Measurements from ENCODE around the gene ELFN2. TPM values are rescaled to one million over a fixed set of nuclear protein-coding genes. Genes with fewer than 3 reads are reported as not detected.

The ELFN2 gene
- total and polyA plus RNA-seq, 2 of the 13 experiments (the other 11 are each of a cell fraction or from before 2014, with no cell fraction given): 0.01 TPM; not detected in 1

DNA sequence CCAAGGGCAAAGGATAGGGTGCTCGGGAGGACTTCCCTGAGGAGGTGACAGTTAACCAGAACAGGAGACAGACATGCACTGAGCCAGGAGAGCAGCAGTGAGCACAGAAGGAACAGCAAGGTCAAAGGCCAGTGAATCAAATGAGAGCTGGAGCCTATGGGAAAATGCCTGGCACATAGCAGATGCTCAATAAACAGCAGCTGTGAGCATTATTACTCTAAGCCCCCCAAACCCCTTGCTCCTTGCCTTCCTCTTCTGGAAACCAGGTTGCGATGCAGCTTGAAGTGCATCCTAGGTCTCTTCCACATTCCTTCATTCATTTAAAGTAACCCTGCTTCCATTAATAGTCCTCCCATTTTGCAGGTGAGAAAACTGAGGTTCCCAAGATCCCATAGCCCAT, 13.0 kb downstream of the ELFN2 start:
- CTCF ChIA-PET (ENCODE audit: low intra/inter-chr PET ratio, low total read pairs): no interaction called here
- no peaks in the 10 kb centered on the region for H3K79me2 ChIP-seq (ENCODE audit: insufficient read depth, low read length)
- intact Hi-C loops (cut with micrococcal nuclease; ENCODE audit: unreplicated experiment): no loop called here

More for the DNA sequence above, 13.0 kb downstream of the ELFN2 start:
- Histone ChIP-seq H3K27ac (ENCODE audit: extremely low read length, insufficient read depth, low read length) (no peak overlapping the region), H3K9ac (ENCODE audit: insufficient read depth, low read depth, low read length) (no peak overlapping the region), H3K4me2 (ENCODE audit: low read depth, low read length) (no peak overlapping the region), H3K36me3 (replicated peaks in 1 of 2; ENCODE audit: control insufficient read depth in 1 of 2, insufficient read depth in 2 of 2, low read length in 2 of 2) (no peaks in the 10 kb centered on the region), H4K20me1 (ENCODE audit: insufficient read depth, low read length) (no peaks in the 10 kb centered on the region), H3K9me3 (ENCODE audit: low read length) (no peaks in the 10 kb centered on the region), H3K4me3 (replicated peaks in 1 of 3; ENCODE audit: insufficient read depth in 1 of 3, low read depth in 2 of 3, low read length in 3 of 3) (no peak overlapping the region), H2AFZ (ENCODE audit: low read length) (no peak overlapping the region), H3K27me3 (ENCODE audit: control insufficient read depth in 1 of 2, insufficient read depth in 2 of 2, low read length in 2 of 2) (peaks cover 3 to 31% of the 10 kb centered on the region in 2 experiments; a peak in 3 of 5 replicates), H3K4me1 (ENCODE audit: insufficient read depth, low read length) (no peaks in the 10 kb centered on the region)
- in situ Hi-C loops (cut with HindIII; ENCODE audit: extremely low pct_ligation_motif_present, low pct_unique_long_range_greater_than_20kb): no loop called here
- no peak for TF ChIP-seq JDP2 (CRISPR knock-in tag; IDR thresholded peaks at IDR 0.05; ENCODE audit: borderline replicate concordance)
- no peak for TF ChIP-seq ATF7 (IDR thresholded peaks at IDR 0.05)
- TF ChIP-seq ATF7 (CRISPR knock-in tag; IDR thresholded peaks at IDR 0.05): no peak
- no peak for TF ChIP-seq ZBTB7A (CRISPR knock-in tag; IDR thresholded peaks at IDR 0.05)
- TF ChIP-seq ZNF24 (IDR thresholded peaks at IDR 0.05): no peak
- TF ChIP-seq HOXA9 (CRISPR knock-in tag; IDR thresholded peaks at IDR 0.05; ENCODE audit: borderline replicate concordance): no peak
- TF ChIP-seq ZNF335 (CRISPR knock-in tag; IDR thresholded peaks at IDR 0.05): no peak
- TF ChIP-seq, protein P1, sequence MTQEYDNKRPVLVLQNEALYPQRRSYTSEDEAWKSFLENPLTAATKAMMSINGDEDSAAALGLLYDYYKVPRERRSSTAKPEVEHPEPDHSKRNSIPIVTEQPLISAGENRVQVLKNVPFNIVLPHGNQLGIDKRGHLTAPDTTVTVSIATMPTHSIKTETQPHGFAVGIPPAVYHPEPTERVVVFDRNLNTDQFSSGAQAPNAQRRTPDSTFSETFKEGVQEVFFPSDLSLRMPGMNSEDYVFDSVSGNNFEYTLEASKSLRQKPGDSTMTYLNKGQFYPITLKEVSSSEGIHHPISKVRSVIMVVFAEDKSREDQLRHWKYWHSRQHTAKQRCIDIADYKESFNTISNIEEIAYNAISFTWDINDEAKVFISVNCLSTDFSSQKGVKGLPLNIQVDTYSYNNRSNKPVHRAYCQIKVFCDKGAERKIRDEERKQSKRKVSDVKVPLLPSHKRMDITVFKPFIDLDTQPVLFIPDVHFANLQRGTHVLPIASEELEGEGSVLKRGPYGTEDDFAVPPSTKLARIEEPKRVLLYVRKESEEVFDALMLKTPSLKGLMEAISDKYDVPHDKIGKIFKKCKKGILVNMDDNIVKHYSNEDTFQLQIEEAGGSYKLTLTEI (CRISPR knock-in tag; conservative IDR thresholded peaks at IDR 0.05): no peak
- no peak for TF ChIP-seq NFKB2 (CRISPR knock-in tag; IDR thresholded peaks at IDR 0.05; ENCODE audit: borderline replicate concordance)
- TF ChIP-seq ZNF7 (CRISPR knock-in tag; IDR thresholded peaks at IDR 0.05): no peak
- TF ChIP-seq DMAP1 (CRISPR knock-in tag; IDR thresholded peaks at IDR 0.05): no peak
- TF ChIP-seq CENPT (CRISPR knock-in tag; IDR thresholded peaks at IDR 0.05; ENCODE audit: low read depth): no peak
- no peak for TF ChIP-seq TBX3 (IDR thresholded peaks at IDR 0.05; ENCODE audit: borderline replicate concordance)
- TF ChIP-seq, protein P2, sequence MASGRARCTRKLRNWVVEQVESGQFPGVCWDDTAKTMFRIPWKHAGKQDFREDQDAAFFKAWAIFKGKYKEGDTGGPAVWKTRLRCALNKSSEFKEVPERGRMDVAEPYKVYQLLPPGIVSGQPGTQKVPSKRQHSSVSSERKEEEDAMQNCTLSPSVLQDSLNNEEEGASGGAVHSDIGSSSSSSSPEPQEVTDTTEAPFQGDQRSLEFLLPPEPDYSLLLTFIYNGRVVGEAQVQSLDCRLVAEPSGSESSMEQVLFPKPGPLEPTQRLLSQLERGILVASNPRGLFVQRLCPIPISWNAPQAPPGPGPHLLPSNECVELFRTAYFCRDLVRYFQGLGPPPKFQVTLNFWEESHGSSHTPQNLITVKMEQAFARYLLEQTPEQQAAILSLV (CRISPR knock-in tag; IDR thresholded peaks at IDR 0.05; ENCODE audit: borderline replicate concordance): no peak
- TF ChIP-seq, protein P3, sequence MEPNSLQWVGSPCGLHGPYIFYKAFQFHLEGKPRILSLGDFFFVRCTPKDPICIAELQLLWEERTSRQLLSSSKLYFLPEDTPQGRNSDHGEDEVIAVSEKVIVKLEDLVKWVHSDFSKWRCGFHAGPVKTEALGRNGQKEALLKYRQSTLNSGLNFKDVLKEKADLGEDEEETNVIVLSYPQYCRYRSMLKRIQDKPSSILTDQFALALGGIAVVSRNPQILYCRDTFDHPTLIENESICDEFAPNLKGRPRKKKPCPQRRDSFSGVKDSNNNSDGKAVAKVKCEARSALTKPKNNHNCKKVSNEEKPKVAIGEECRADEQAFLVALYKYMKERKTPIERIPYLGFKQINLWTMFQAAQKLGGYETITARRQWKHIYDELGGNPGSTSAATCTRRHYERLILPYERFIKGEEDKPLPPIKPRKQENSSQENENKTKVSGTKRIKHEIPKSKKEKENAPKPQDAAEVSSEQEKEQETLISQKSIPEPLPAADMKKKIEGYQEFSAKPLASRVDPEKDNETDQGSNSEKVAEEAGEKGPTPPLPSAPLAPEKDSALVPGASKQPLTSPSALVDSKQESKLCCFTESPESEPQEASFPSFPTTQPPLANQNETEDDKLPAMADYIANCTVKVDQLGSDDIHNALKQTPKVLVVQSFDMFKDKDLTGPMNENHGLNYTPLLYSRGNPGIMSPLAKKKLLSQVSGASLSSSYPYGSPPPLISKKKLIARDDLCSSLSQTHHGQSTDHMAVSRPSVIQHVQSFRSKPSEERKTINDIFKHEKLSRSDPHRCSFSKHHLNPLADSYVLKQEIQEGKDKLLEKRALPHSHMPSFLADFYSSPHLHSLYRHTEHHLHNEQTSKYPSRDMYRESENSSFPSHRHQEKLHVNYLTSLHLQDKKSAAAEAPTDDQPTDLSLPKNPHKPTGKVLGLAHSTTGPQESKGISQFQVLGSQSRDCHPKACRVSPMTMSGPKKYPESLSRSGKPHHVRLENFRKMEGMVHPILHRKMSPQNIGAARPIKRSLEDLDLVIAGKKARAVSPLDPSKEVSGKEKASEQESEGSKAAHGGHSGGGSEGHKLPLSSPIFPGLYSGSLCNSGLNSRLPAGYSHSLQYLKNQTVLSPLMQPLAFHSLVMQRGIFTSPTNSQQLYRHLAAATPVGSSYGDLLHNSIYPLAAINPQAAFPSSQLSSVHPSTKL (CRISPR knock-in tag; IDR thresholded peaks at IDR 0.05): no peak
- 46% methylated on average over 2 of the region's 2 CpGs for WGBS (ENCODE audit: low lambda C conversion rate)
- DNase-seq (ENCODE audit: low spot score) (no peak), ATAC-seq (no peak), FAIRE-seq (no peak)
- POLR2A ChIA-PET: no interaction called here
- BruUV-seq (replicated peaks): no TSS peak

Measured in HepG2 (cell line).